ENCODE results near the gene ASCC3.

GRCh38 chr6:100856146-100856545, 25.0 kb downstream of the ASCC3 start:
- no peak for TF ChIP-seq CTCF (IDR thresholded peaks at IDR 0.05)
- TF ChIP-seq EZH2 (IDR thresholded peaks at IDR 0.05; ENCODE audit: borderline replicate concordance, insufficient read depth, low read depth, low read length, poor library complexity, severe bottlenecking): no peak
